Dermis blood vessel endothelial cell (primary cell): Measurements from ENCODE around the gene CHST7. TPM values are rescaled to one million over a fixed set of nuclear protein-coding genes. Genes with fewer than 3 reads are reported as not detected.
"Not testable (repeated sequence)": the region's sequence is repeated elsewhere in the genome, so short reads cannot be mapped to it uniquely, and the experiment has no call there.

Experiments
- DNase-seq: peaks from one replicate; pipeline ENCODE4 v3.0.0; 2010
- total RNA-seq: library from RNA; depleted of rRNA; stranded (reverse); fragments of >200 nt; gene quantifications from 2 replicates; pipeline ENCODE4 v1.2.3, GENCODE V29; 2014

CHST7 gene
- total RNA-seq, result 68.4 and 82.2 TPM in 2 replicates

GRCh38 chrX:46573331-46573891, at the start of gene CHST7:
Gene CHST7, plus strand, starts transcription at chrX:46573765. Its CDS starts 167 bp downstream, at chrX:46573932.
- peak; percentile 74 for DNase-seq

GRCh38 chrX:46528640-46529039, 44.9 kb upstream of the CHST7 start:
- DNase-seq, result not testable (repeated sequence)

- not testable (repeated sequence) for DNase-seq
These were observed 43.7 kb upstream of the CHST7 start for GRCh38 chrX:46529740-46530403.

GRCh38 chrX:46530404-46530908, 43.1 kb upstream of the CHST7 start:
- not testable (repeated sequence) for DNase-seq

- no peak for DNase-seq
These were observed 42.1 kb upstream of the CHST7 start for GRCh38 chrX:46531442-46531841.

GRCh38 chrX:46543441-46543840, 30.1 kb upstream of the CHST7 start:
- no peak for DNase-seq

- DNase-seq, result not testable (repeated sequence)
These were observed 29.0 kb upstream of the CHST7 start for GRCh38 chrX:46544527-46544926.

- DNase-seq, result peak; percentile 93
These were observed 28.2 kb upstream of the CHST7 start, which contains the start of gene ZNF674 for GRCh38 chrX:46545111-46546005. Gene ZNF674, minus strand, starts transcription at chrX:46545421. Its CDS starts 3,334 bp downstream, at chrX:46542087.

- DNase-seq, result peak; percentile 75
These were observed 25.7 kb upstream of the CHST7 start for GRCh38 chrX:46547857-46548256.

- no peak for DNase-seq
These were observed 23.7 kb upstream of the CHST7 start for GRCh38 chrX:46549914-46550313.

- DNase-seq, result no peak
These were observed 22.0 kb upstream of the CHST7 start for GRCh38 chrX:46551494-46552128.

GRCh38 chrX:46553935-46554334, 19.6 kb upstream of the CHST7 start:
- DNase-seq, result no peak

- DNase-seq, result peak; percentile 44
These were observed 18.6 kb upstream of the CHST7 start for GRCh38 chrX:46554942-46555341.

GRCh38 chrX:46559062-46559461, 14.5 kb upstream of the CHST7 start:
- no peak for DNase-seq

GRCh38 chrX:46561824-46562657, 11.5 kb upstream of the CHST7 start:
- DNase-seq, result no peak

- DNase-seq, result no peak
These were observed 6.2 kb upstream of the CHST7 start for GRCh38 chrX:46567388-46567787.

GRCh38 chrX:46569621-46570020, 3.9 kb upstream of the CHST7 start:
- DNase-seq, result no peak

GRCh38 chrX:46571423-46572339, 1.9 kb upstream of the CHST7 start:
- no peak for DNase-seq

GRCh38 chrX:46572340-46572936, 1.1 kb upstream of the CHST7 start:
- DNase-seq, result no peak
